Islet of Langerhans (tissue), 1 donor: Measurements from ENCODE around the gene CDC25B.
"Not testable (repeated sequence)": the region's sequence is repeated elsewhere in the genome, so short reads cannot be mapped to it uniquely, and the experiment has no call there.

Source experiments
- FAIRE-seq: peaks from one replicate; lab custom pipeline; 2011; peaks lifted over from hg19 to GRCh38; lab: Jason Lieb, UNC

Gene CDC25B

GRCh38 chr20:3785240-3786125 lies 10.6 kb upstream of the CDC25B start:
- no peak for FAIRE-seq

GRCh38 chr20:3786126-3786484 lies 10.0 kb upstream of the CDC25B start:
- no peak for FAIRE-seq

- FAIRE-seq, result peak; percentile 30
These were observed 9.3 kb upstream of the CDC25B start, which contains the start of gene CENPB for GRCh38 chr20:3786665-3787323. Gene CENPB, minus strand, starts transcription at chr20:3786740. Its CDS starts 257 bp downstream, at chr20:3786483.

DNA sequence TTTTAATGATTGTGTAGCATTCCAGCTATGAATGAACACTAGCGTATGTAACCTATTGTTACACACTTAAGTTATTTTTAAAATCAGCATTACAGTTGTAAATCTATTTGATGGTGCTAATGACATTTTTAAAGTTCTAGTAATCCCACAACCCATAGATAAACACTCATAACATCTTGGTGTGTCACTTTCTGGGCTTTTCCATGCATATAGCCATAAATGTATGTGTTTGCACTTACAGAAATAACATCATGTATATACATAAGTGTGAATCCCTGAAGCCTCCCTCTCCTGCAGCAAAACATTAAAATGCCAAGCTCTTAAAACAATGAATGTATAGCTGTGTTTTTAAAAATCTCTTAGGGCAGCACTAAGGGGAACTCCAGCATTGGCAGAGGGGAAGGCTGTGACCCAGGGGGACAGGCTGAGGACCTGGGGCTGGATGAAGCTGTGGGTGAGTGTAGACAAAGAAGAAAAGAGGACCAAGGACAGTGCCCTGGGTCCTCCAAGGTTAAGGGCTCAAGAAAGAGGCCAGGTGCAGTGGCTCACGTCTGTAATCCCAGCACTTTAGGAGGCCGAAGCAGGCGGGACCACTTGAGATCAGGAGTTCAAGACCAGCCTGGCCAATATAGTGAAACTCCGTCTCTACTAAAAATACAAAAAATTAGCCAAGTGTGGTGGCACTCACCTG lies 8.6 kb upstream of the CDC25B start:
- FAIRE-seq, result no peak

DNA sequence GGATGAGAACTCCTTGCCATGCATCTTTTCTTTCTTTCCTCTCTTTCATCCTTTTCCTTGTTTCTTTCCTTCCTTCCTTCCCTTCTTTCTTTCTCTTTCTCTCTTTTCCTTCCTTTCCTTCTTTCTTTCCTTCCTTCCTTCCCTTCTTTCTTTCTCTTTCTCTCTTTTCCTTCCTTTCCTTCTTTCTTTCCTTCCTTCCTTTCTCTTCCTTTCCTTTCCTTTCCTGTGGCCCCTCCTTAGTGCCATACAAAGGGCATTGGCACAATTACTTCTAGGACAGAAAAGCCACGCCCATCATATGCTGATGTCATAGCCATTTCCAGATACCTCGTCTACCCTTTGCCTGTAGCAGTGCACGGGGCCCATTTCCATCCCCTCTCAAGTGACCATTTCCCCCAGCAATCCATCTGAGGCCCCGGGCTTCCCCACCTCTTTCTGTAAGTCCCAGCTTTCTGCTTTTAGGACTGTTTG lies 7.4 kb upstream of the CDC25B start:
- FAIRE-seq, result no peak

- not testable (repeated sequence) for FAIRE-seq
These were observed 6.9 kb upstream of the CDC25B start for GRCh38 chr20:3789201-3789600.

- FAIRE-seq, result not testable (repeated sequence)
These were observed 1.9 kb upstream of the CDC25B start for GRCh38 chr20:3794168-3794567.

- no peak for FAIRE-seq
These were observed 1.2 kb upstream of the CDC25B start for GRCh38 chr20:3794701-3795420.

GRCh38 chr20:3796477-3797225 lies 541 bp downstream of the CDC25B start:
- no peak for FAIRE-seq

- FAIRE-seq, result no peak
These were observed 1.1 kb downstream of the CDC25B start for GRCh38 chr20:3797226-3797545.

DNA sequence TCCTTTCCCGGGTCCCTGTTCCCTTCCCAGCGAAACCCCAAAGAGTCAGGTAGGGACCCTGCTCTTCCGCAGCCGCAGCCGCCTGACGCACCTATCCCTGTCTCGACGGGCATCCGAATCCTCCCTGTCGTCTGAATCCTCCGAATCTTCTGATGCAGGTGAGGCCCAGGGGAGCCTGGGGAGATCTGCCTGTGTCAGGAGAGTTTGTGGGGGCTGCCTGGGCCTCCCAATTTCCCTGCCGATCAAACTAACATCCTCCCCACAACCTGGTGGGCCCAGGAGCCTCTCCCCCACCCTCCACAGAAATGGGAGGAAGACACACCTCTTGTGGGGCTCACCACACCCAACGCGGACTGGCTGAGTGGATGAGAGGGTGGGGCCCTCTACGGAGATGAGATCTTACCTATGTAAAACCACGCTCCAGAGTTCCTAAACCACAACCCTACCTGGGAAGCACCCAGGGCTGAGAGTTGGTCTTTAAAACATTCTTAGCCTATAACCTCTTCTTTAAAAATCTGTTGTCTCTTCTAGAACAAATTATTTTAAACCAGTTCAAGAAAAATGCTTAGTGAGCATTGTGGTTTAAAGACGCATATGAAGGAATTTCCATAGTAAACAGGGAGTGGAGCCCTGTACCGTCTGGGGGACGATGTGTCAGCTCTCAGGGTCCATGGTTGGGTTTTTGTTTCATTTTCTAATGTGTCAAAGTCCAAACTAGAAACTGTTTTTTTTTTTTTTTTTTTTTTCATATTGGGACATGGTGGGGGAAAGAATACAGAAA lies 1.7 kb downstream of the CDC25B start:
- no peak for FAIRE-seq

DNA sequence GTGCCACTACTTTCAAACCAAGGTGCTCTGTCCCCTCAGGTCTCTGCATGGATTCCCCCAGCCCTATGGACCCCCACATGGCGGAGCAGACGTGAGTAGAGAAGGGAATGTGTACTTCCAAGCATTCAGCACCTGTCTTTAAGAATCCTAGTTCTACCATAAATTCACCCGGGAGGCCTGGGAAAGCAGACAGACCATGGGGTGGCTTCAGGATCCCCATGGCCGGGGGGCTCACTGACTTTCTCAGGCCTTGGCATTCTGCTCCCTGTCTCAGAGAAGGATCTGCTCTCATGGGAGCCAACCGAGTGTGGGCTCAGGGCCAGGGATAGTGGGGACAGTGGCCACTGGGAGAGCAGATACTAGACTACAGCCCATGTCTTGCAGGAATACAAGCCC lies 2.3 kb downstream of the CDC25B start:
- no peak for FAIRE-seq

DNA sequence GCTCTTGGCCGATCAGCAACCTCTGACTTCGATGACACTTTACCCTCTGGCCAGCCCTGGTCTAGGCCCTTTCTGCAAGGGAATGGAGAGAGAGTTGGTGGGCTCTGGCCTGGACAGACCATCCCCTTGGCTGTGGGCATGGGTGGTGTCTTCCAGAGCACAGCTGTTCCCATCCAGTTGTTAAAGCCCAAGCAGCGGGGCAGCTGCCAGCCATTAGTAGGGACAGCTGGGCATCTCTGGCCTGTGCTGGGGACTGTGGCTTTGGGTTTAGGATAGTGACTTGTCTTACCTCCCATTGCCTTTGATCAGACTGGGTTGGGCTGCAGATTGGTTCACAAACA lies 2.8 kb downstream of the CDC25B start:
- FAIRE-seq, result no peak

DNA sequence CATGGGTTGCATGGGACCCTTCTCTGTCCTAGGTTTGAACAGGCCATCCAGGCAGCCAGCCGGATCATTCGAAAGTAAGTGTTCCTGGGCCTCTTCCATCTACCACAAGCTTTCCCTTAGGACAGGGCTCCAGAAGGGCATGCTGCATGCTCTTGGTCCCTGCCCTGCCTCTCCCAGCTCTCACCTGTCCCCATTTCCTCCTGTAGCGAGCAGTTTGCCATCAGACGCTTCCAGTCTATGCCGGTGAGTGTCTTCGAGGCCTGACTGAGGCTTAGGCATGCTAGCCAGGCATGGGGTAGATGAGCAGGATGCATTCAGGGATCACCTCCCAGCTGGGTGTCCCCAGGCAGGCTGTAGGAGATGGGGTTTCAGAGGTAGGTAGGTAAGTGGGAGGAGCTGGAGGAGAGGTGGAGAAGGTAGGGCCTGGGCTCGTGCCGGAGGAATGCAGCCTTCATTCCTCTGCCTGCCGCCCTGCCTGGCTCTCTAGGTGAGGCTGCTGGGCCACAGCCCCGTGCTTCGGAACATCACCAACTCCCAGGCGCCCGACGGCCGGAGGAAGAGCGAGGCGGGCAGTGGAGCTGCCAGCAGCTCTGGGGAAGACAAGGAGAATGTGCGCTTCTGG lies 4.3 kb downstream of the CDC25B start:
- no peak for FAIRE-seq

- no peak for FAIRE-seq
These were observed 4.8 kb downstream of the CDC25B start for GRCh38 chr20:3800878-3801260.

- no peak for FAIRE-seq
These were observed 5.2 kb downstream of the CDC25B start for GRCh38 chr20:3801299-3801698.

GRCh38 chr20:3801846-3802245 lies 5.7 kb downstream of the CDC25B start:
- FAIRE-seq, result no peak

DNA sequence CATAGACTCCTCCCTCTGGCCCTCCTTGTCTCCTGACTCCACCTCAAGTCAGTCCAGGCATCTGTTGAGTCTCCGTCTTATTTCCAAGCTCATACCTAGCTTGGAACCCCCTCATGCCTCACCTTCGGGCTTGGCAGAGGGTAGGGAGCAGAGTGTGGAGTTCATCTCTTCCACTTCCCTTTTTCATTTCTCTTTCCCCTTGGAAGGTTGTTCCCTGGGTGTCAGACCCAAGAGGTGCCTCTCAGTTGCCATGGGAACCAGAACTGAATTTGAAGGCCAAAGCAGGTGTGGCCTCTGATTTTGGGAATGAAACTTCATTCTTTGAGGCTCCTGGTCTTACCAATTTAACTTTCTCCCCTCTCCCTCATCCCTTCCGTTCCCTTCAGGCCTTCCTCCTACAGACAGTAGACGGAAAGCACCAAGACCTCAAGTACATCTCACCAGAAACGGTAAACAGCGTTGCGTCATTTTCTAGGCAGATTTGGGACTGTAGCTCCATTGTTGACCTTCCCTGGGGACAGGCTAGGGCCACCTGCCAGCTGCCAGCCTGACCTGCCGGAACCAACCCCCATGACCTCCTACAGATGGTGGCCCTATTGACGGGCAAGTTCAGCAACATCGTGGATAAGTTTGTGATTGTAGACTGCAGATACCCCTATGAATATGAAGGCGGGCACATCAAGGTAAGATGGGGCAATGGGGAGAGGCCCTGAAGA lies 6.6 kb downstream of the CDC25B start:
- no peak for FAIRE-seq

- no peak for FAIRE-seq
These were observed 7.2 kb downstream of the CDC25B start for GRCh38 chr20:3803289-3803688.

DNA sequence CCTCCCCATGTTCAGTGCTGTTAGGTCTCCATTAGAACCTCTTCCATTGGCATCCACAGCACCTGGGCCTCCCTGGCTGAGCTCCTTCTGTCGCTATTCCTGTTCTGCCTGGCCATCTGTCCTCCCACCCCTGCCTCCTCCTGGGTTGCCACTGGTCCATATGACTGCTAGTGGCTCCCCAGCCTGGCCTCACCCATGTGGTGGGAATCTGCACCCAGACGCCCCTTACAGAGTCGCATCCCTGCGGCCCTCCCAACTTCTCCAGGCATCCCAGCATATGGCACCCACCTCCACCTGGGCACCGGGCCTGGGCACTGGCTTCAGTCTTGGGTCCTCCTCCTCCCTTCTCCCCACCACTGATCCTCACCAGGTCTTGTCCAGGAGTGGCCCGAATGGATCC lies 7.7 kb downstream of the CDC25B start:
- FAIRE-seq, result no peak
